Chondrocyte (in vitro differentiated cells): ENCODE data around the gene DDX49. TPM values are rescaled to one million over a fixed set of nuclear protein-coding genes. Genes with fewer than 3 reads are reported as not detected.
"Not testable (repeated sequence)": the region's sequence is repeated elsewhere in the genome, so short reads cannot be mapped to it uniquely, and the experiment has no call there.

Experiments used
- DNase-seq: peaks from one replicate; pipeline ENCODE4 v3.0.0; 2021; ENCODE audit warnings: mixed read lengths, low spot score
- H3K27ac Mint-ChIP-seq: one replicate; pipeline ENCODE4 v1.8.0; 2021; ENCODE audit warnings: mild to moderate bottlenecking, moderate library complexity, mixed read lengths; ENCODE audit not compliant: unreplicated experiment
- H3K27me3 Mint-ChIP-seq: 2 replicates; pipeline ENCODE4 v1.8.0; 2021; ENCODE audit warnings: low read depth, mixed read lengths
- H3K36me3 Mint-ChIP-seq: 2 replicates; pipeline ENCODE4 v1.8.0; 2021; ENCODE audit warnings: low read depth, mixed read lengths
- H3K4me1 Mint-ChIP-seq: 2 replicates; pipeline ENCODE4 v1.8.0; 2021; ENCODE audit warnings: low read depth, mild to moderate bottlenecking, mixed read lengths
- H3K4me3 Mint-ChIP-seq: one replicate; pipeline ENCODE4 v1.8.0; 2021; ENCODE audit warnings: mild to moderate bottlenecking, moderate library complexity, mixed read lengths; ENCODE audit not compliant: unreplicated experiment
- H3K9me3 Mint-ChIP-seq: 2 replicates; pipeline ENCODE4 v1.8.0; 2021; ENCODE audit warnings: low read depth, mixed read lengths
- total RNA-seq: library from RNA; stranded (reverse); gene quantifications from 3 replicates; pipeline ENCODE4 v1.2.1, GENCODE V29; 2021
- TF ChIP-seq, protein P1 (sequence below): fragments of 200-600 bp; sonication (generic); IDR thresholded peaks from 2 replicates; pipeline ENCODE4 v1.5.0; 2021; ENCODE audit warnings: antibody characterized with exemption, mild to moderate bottlenecking, moderate library complexity

DDX49 gene
- total RNA-seq, 1 donor from 2014 or later, result 50.6 TPM

DNA sequence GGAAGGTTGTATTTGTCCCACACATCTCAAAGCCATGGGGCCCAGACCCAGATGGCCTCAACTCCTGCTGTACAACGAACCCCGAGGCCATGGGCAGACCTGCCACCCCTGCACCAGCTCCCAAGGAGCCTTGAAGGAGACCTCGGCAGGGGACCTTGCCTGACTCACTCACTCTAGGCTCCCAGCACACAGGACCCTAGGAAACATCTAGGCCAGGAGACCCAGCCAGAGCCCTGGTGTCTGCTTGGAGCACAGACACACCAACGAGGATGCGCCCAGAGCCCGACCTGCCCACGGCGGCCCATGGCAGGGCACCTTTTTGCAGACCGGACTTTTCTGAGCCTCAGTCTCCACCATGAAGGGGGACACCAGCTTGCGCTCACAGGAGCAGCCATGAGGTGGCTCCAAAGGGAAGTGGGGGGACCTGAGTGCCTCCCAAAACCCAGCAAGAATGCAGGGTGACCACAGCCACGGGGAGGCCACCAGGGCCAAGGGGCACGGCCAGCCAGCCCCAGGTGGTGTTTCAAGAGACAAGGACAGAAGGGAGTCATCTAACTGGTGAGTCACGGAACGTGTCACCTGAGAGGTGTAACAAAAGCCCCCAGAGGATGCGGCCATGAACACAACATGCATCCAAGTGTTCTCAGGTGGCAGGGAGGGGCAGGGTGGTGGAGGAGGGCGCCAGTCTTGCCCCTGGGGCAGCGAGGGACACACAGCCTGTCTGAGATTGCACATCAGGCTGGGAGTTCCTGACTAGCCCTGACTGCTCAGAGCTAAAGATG is 18.6 kb upstream of the DDX49 start:
- H3K9me3 Mint-ChIP-seq, result no peaks in the 10 kb centered on the region
- TF ChIP-seq, protein P1, sequence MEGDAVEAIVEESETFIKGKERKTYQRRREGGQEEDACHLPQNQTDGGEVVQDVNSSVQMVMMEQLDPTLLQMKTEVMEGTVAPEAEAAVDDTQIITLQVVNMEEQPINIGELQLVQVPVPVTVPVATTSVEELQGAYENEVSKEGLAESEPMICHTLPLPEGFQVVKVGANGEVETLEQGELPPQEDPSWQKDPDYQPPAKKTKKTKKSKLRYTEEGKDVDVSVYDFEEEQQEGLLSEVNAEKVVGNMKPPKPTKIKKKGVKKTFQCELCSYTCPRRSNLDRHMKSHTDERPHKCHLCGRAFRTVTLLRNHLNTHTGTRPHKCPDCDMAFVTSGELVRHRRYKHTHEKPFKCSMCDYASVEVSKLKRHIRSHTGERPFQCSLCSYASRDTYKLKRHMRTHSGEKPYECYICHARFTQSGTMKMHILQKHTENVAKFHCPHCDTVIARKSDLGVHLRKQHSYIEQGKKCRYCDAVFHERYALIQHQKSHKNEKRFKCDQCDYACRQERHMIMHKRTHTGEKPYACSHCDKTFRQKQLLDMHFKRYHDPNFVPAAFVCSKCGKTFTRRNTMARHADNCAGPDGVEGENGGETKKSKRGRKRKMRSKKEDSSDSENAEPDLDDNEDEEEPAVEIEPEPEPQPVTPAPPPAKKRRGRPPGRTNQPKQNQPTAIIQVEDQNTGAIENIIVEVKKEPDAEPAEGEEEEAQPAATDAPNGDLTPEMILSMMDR, result no peak
- H3K36me3 Mint-ChIP-seq, result peaks cover 8% of the 10 kb centered on the region
- DNase-seq, result peak; percentile 81
- no peak overlapping the region for H3K4me3 Mint-ChIP-seq
- H3K27me3 Mint-ChIP-seq, result no peaks in the 10 kb centered on the region
- no peak overlapping the region for H3K27ac Mint-ChIP-seq
- peaks cover 3% of the 10 kb centered on the region for H3K4me1 Mint-ChIP-seq

DNA sequence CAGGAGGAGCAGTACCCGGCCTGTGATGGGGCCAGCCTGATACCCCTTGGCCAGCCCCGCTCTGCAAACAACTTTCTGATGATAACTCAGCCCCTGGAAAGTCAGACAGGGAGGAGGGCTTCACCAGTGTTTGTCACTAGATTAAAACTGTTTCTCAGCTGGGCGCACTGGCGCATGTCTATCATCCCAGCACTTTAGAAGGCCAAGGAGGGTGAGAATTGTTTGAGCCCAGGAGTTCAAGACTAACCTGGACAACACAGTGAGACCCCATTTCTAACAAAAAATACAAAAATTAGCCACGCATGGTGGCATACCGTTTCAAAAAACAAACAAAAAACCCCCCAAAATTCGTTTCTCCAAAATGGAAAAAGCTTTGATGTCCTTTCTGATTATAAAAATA is 18.0 kb upstream of the DDX49 start:
- peaks cover 12% of the 10 kb centered on the region for H3K36me3 Mint-ChIP-seq
- H3K27ac Mint-ChIP-seq, result no peak overlapping the region
- TF ChIP-seq, protein P1, result no peak
- H3K4me1 Mint-ChIP-seq, result peaks cover under 1% of the 10 kb centered on the region
- no peaks in the 10 kb centered on the region for H3K27me3 Mint-ChIP-seq
- no peaks in the 10 kb centered on the region for H3K9me3 Mint-ChIP-seq
- no peak for DNase-seq
- H3K4me3 Mint-ChIP-seq, result no peak overlapping the region

DNA sequence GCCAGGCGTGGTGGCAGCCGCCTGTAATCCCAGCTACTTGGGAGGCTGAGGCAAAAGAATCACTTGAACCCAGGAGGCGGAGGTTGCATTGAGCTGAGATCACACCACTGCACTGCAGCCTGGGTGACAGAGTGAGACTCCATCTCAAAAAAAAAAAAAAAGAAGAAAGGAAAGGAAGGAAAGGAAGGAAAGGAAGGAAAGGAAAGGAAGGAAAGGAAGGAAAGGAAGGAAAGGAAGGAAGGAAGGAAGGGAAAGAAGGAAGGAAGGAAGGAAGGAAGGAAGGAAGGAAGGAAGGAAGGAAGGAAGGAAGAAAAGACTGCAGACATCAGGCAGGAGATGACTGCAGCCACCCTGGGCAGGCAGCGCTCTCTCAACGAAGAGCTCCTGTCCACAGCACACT is 17.0 kb upstream of the DDX49 start:
- H3K4me1 Mint-ChIP-seq, H3K4me3 Mint-ChIP-seq, H3K27me3 Mint-ChIP-seq, DNase-seq, H3K9me3 Mint-ChIP-seq, H3K27ac Mint-ChIP-seq: not testable (repeated sequence)
- peaks cover 12% of the 10 kb centered on the region for H3K36me3 Mint-ChIP-seq

DNA sequence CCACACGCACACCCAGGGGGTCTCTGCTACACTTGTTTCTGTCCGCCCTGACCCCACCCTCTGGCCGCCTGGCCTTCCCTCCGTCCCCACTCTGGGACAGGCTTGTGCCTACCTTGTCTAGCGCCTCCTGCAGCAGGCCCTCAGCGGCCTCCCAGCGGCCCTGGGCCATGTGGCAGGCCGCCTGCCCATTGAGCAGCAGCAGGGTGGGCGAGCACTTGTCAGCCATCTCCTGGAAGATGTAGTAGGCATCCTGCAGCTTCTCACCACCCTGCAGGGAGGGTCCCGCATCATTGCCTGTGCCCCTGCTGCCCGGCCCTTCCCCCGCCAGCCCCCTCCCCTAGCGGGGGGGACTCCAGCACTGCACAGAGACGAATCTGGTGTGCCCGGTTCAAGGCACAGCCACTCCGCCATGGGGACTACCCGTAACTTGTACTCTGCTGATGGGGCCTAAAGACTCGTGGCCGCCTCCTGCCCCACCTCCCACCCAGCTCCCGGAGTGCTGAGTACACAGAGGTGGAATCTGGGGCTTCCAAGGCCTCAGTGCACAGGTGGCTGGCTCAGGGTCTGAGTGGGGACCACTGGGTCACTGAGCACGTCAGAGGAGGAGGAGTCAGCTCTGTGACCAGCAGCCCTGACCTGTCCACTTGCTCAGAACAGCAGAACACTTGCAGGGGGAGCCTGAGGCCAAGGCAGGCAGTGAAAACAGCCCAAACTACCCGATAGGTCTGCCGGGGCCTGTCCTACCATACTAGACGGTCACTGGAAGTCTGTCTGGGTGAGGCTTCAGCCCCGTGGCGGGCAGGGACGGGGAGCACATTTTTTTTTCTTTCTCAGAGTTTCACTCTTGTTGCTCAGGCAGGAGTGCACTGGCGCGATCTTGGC is 16.1 kb upstream of the DDX49 start:
- no peaks in the 10 kb centered on the region for H3K27me3 Mint-ChIP-seq
- peak; percentile 77 for DNase-seq
- H3K36me3 Mint-ChIP-seq, result peaks cover 12% of the 10 kb centered on the region
- no peak overlapping the region for H3K4me3 Mint-ChIP-seq
- H3K4me1 Mint-ChIP-seq, result no peaks in the 10 kb centered on the region
- no peak overlapping the region for H3K27ac Mint-ChIP-seq
- H3K9me3 Mint-ChIP-seq, result no peaks in the 10 kb centered on the region
- TF ChIP-seq, protein P1, result no peak

DNA sequence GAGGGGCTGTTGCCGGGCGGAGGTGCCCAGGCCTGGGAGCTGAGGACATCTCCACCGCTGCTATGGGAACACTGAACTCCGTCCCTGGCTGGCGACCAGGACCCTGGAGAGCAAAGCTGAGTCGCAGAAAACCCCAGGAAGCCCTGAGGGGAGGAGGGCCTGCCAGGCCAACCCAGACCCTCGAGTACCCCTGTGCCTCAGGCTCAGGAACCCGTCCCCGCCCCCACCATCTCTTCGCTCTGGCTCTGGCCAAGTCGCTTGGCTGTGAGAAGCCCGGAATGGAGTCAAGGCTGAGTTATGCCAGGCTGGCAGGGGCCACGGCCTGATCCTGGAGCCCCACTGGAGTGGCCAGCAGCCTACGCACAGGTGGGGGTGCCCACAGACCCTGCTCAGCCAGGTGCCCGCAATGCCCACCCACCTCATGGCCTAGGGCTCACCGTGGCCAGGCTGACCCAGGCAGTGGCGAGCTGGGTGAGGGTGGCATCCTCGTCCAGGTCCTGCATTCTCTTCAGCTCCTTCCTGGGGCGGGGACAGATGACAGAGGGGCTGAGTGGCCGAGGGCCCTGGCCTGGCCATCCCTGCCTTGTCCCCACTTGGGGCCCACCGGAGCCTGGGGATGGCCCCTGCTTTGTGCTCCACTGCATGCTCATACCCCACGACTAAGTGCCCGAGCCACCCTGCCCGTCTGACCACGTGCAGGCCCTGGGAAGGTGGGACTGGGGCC is 15.0 kb upstream of the DDX49 start:
- Mint-ChIP-seq H3K27ac (no peak overlapping the region), H3K4me1 (no peaks in the 10 kb centered on the region), H3K36me3 (peaks cover 12% of the 10 kb centered on the region), H3K27me3 (no peaks in the 10 kb centered on the region), H3K9me3 (no peaks in the 10 kb centered on the region), H3K4me3 (no peak overlapping the region)
- DNase-seq, result peak; percentile 77
- TF ChIP-seq, protein P1, result no peak
